Jurkat, Clone E6-1 (cell line): ENCODE results near the gene RNF103. TPM values are rescaled to one million over a fixed set of nuclear protein-coding genes. Genes with fewer than 3 reads are reported as not detected.
"Not testable (repeated sequence)": the region's sequence is repeated elsewhere in the genome, so short reads cannot be mapped to it uniquely, and the experiment has no call there.

Experiments used
- DNase-seq: peaks from one replicate; pipeline ENCODE4 v3.0.0-alpha.2; 2011; ENCODE audit warnings: low read depth, low spot score
- H3K4me3 ChIP-seq: 2 replicates; pipeline ENCODE4 v1.5.1; 2011; ENCODE audit warnings: mild to moderate bottlenecking, low read length, control low read depth, moderate library complexity
- polyA plus RNA-seq: library from polyadenylated mRNA; unstranded; fragments of >200 nt; gene quantifications from one replicate; pipeline ENCODE4 v1.2.1, GENCODE V29; 2012; ENCODE audit warnings: missing spikeins; ENCODE audit not compliant: insufficient read length, insufficient read depth

Gene RNF103
- polyA plus RNA-seq = 6.4 TPM

- H3K4me3 ChIP-seq = peak within 1 kb of the TSS; percentile 52
- DNase-seq = peak; percentile 73
Measured at GRCh38 chr2:86623494-86624266, at the start of gene RNF103. TSS of gene RNF103 (minus strand) at chr2:86623865. CDS start at chr2:86622886, 979 bp downstream.

- DNase-seq = no peak
- H3K4me3 ChIP-seq = no peak overlapping the region
Measured at GRCh38 chr2:86673011-86673410, 49.3 kb upstream of the RNF103 start.

GRCh38 chr2:86672027-86672545 is 48.4 kb upstream of the RNF103 start:
- H3K4me3 ChIP-seq = no peak overlapping the region
- no peak for DNase-seq

GRCh38 chr2:86671337-86671981 is 47.8 kb upstream of the RNF103 start:
- H3K4me3 ChIP-seq = no peak overlapping the region
- no peak for DNase-seq

GRCh38 chr2:86669323-86669722 is 45.7 kb upstream of the RNF103 start:
- not testable (repeated sequence) for DNase-seq, H3K4me3 ChIP-seq

GRCh38 chr2:86661333-86661732 is 37.7 kb upstream of the RNF103 start:
- no peak overlapping the region for H3K4me3 ChIP-seq
- DNase-seq = peak; percentile 30

- no peak overlapping the region for H3K4me3 ChIP-seq
Measured at GRCh38 chr2:86650188-86650587, 26.5 kb upstream of the RNF103 start.

GRCh38 chr2:86649119-86649947 is 25.7 kb upstream of the RNF103 start:
- no peak overlapping the region for H3K4me3 ChIP-seq

More at GRCh38 chr2:86650188-86650587, 26.5 kb upstream of the RNF103 start:
- no peak for DNase-seq

GRCh38 chr2:86648681-86649080 is 25.0 kb upstream of the RNF103 start:
- H3K4me3 ChIP-seq = no peak overlapping the region
- DNase-seq = no peak

More at GRCh38 chr2:86649119-86649947, 25.7 kb upstream of the RNF103 start:
- no peak for DNase-seq

GRCh38 chr2:86646865-86647264 is 23.2 kb upstream of the RNF103 start:
- H3K4me3 ChIP-seq = no peak overlapping the region
- DNase-seq = no peak

- no peak overlapping the region for H3K4me3 ChIP-seq
- DNase-seq = no peak
Measured at GRCh38 chr2:86646329-86646728, 22.7 kb upstream of the RNF103 start.

GRCh38 chr2:86645752-86646151 is 22.1 kb upstream of the RNF103 start:
- DNase-seq = no peak
- no peak overlapping the region for H3K4me3 ChIP-seq

GRCh38 chr2:86638712-86639111 is 15.0 kb upstream of the RNF103 start:
- H3K4me3 ChIP-seq = no peak overlapping the region
- DNase-seq = no peak

- no peak for DNase-seq
- H3K4me3 ChIP-seq = no peak overlapping the region
Measured at GRCh38 chr2:86636842-86637241, 13.2 kb upstream of the RNF103 start.

- no peak for DNase-seq
- H3K4me3 ChIP-seq = no peak overlapping the region
Measured at GRCh38 chr2:86634352-86634751, 10.7 kb upstream of the RNF103 start.

- DNase-seq = no peak
- H3K4me3 ChIP-seq = no peak overlapping the region
Measured at GRCh38 chr2:86633155-86633651, 9.5 kb upstream of the RNF103 start.

- no peak overlapping the region for H3K4me3 ChIP-seq
- DNase-seq = no peak
Measured at GRCh38 chr2:86632672-86633071, 9.0 kb upstream of the RNF103 start.

- DNase-seq = no peak
- H3K4me3 ChIP-seq = no peak overlapping the region
Measured at GRCh38 chr2:86631846-86632485, 8.3 kb upstream of the RNF103 start.

- no peak for DNase-seq
- no peak overlapping the region for H3K4me3 ChIP-seq
Measured at GRCh38 chr2:86628091-86628522, 4.4 kb upstream of the RNF103 start.
